ENCODE results near the gene GPC3. TPM values are rescaled to one million over a fixed set of nuclear protein-coding genes. Genes with fewer than 3 reads are reported as not detected.

Gene GPC3
- polyA plus RNA-seq, 3 donors, result not detected

DNA sequence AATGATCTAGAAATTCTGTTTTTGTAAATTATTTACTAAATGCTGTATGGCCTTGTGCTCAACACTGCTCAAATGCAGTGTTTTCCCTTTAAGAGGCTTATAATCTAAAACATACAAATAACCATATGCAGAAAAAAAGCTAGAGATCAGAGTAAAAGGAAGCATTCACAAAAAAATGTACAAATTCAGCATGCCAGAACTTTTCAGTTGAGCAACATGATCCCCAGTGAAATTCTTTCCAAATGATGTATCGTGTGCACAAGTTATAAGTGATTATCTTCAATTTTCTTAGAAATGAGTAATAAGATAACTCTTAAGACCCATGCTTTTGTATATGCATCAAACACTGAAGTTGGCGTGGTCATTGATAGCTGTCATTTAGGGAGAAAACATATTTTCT is 5.0 kb downstream of the GPC3 start:
- H2AFZ ChIP-seq (ENCODE audit: insufficient read depth, low read depth, low read length, poor library complexity, severe bottlenecking), result no peak overlapping the region
- intact Hi-C loops (cut with micrococcal nuclease), result no loop called here
- H3K4me1 Mint-ChIP-seq, result no peaks in the 10 kb centered on the region

DNA sequence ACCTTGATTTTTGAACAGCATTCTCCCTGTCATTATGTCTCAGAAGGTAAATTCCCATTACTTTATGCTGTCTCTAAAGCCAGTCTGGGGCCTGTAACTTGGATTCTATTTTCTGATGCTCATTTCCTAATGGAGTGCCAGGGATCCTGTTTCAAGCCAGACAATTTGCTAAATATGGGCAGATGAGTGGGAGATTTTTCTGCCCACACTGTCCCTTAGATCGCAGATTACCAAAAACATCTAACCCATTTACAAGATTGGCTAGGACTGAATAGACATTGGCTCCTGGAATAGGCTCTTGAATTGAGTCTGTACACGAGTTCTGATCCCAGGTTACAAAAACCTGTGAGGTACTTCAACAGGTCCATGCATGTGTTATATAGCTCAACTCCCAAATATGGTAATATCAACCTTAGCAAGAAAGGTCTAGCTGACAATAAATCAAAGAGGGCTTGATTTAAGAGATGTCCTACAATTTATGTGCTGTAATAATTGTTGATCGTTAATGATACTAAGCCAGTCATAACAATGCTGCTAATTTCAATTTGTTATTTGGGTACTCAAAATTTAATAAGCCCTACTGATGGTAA is 5.7 kb downstream of the GPC3 start:
- peaks cover 18 to 22% of the 10 kb centered on the region in 2 donors for H3K27me3 ChIP-seq (ENCODE audit: control insufficient read depth in 2 of 2, insufficient read depth in 2 of 2, low read length in 2 of 2)
- no peaks in the 10 kb centered on the region for H4K20me1 ChIP-seq (ENCODE audit: insufficient read depth, low read length)
- no peaks in the 10 kb centered on the region for H3K36me3 ChIP-seq (replicated peaks in 1 of 2; ENCODE audit: control insufficient read depth in 1 of 2, insufficient read depth in 2 of 2, low read length in 2 of 2)
- H3K4me3 Mint-ChIP-seq, result no peak overlapping the region
- no peaks in the 10 kb centered on the region for H3K79me2 ChIP-seq (ENCODE audit: insufficient read depth, low read length)
- H3K4me1 Mint-ChIP-seq, result no peaks in the 10 kb centered on the region
- H2AFZ ChIP-seq (ENCODE audit: insufficient read depth, low read depth, low read length, poor library complexity, severe bottlenecking), result no peak overlapping the region
- H3K4me2 ChIP-seq (replicated peaks; ENCODE audit: extremely low read depth, low read length, poor library complexity, severe bottlenecking), result no peak overlapping the region
- peaks cover 18 to 32% (median 24%) of the 10 kb centered on the region in 3 donors for H3K27me3 Mint-ChIP-seq (ENCODE audit: low read depth in 3 of 3)
- H3K27ac ChIP-seq (ENCODE audit: low read depth in 1 of 2, low read length in 2 of 2), result no peak overlapping the region
- H3K9me3 Mint-ChIP-seq, result peaks cover 0 to 6% (median 2%) of the 10 kb centered on the region in 7 donors
- no peak overlapping the region for H3K27ac Mint-ChIP-seq
- intact Hi-C loops (cut with micrococcal nuclease), result no loop called here
- H3K9me3 ChIP-seq (replicated peaks in 1 of 2; ENCODE audit: control insufficient read depth in 1 of 2, insufficient read depth in 1 of 2, low read length in 2 of 2), result peaks cover 0 to 14% of the 10 kb centered on the region in 2 donors
- no peaks in the 10 kb centered on the region for H3K4me1 ChIP-seq (ENCODE audit: control insufficient read depth in 1 of 2, insufficient read depth in 2 of 2, low read length in 2 of 2)
- H3K9ac ChIP-seq (ENCODE audit: insufficient read depth, low read length, poor library complexity, severe bottlenecking), result no peak overlapping the region
- DNase-seq, result no peak
- TF ChIP-seq, protein P1, sequence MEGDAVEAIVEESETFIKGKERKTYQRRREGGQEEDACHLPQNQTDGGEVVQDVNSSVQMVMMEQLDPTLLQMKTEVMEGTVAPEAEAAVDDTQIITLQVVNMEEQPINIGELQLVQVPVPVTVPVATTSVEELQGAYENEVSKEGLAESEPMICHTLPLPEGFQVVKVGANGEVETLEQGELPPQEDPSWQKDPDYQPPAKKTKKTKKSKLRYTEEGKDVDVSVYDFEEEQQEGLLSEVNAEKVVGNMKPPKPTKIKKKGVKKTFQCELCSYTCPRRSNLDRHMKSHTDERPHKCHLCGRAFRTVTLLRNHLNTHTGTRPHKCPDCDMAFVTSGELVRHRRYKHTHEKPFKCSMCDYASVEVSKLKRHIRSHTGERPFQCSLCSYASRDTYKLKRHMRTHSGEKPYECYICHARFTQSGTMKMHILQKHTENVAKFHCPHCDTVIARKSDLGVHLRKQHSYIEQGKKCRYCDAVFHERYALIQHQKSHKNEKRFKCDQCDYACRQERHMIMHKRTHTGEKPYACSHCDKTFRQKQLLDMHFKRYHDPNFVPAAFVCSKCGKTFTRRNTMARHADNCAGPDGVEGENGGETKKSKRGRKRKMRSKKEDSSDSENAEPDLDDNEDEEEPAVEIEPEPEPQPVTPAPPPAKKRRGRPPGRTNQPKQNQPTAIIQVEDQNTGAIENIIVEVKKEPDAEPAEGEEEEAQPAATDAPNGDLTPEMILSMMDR (IDR thresholded peaks at IDR 0.05), result no peak
- no peak overlapping the region for H3K4me3 ChIP-seq (replicated peaks in 1 of 3; ENCODE audit: low read depth in 2 of 3, low read length in 3 of 3)
- no CpG with 5 or more reads among the region's 3 CpGs for WGBS (ENCODE audit: insufficient coverage)
- H3K36me3 Mint-ChIP-seq, result no peaks in the 10 kb centered on the region

More for the DNA sequence above, 5.0 kb downstream of the GPC3 start:
- Mint-ChIP-seq H3K27ac (no peak overlapping the region), H3K36me3 (no peaks in the 10 kb centered on the region), H3K4me3 (no peak overlapping the region), H3K27me3 (ENCODE audit: low read depth in 3 of 3) (peaks cover 20 to 36% (median 28%) of the 10 kb centered on the region in 3 donors), H3K9me3 (peaks cover 0 to 12% (median 2%) of the 10 kb centered on the region in 7 donors)
- no peaks in the 10 kb centered on the region for H3K79me2 ChIP-seq (ENCODE audit: insufficient read depth, low read length)
- peaks cover 0 to 18% of the 10 kb centered on the region in 2 donors for H3K9me3 ChIP-seq (replicated peaks in 1 of 2; ENCODE audit: control insufficient read depth in 1 of 2, insufficient read depth in 1 of 2, low read length in 2 of 2)
- no peak overlapping the region for H3K27ac ChIP-seq (ENCODE audit: low read depth in 1 of 2, low read length in 2 of 2)
- peaks cover 18 to 28% of the 10 kb centered on the region in 2 donors for H3K27me3 ChIP-seq (ENCODE audit: control insufficient read depth in 2 of 2, insufficient read depth in 2 of 2, low read length in 2 of 2)
- DNase-seq, result no peak
- no peak overlapping the region for H3K9ac ChIP-seq (ENCODE audit: insufficient read depth, low read length, poor library complexity, severe bottlenecking)
- no CpG with 5 or more reads among the region's 2 CpGs for WGBS (ENCODE audit: insufficient coverage)
- H3K4me3 ChIP-seq (replicated peaks in 1 of 3; ENCODE audit: low read depth in 2 of 3, low read length in 3 of 3), result no peak overlapping the region
- H3K4me2 ChIP-seq (replicated peaks; ENCODE audit: extremely low read depth, low read length, poor library complexity, severe bottlenecking), result no peak overlapping the region
- H4K20me1 ChIP-seq (ENCODE audit: insufficient read depth, low read length), result no peaks in the 10 kb centered on the region
- TF ChIP-seq, protein P1 (IDR thresholded peaks at IDR 0.05), result no peak
- H3K4me1 ChIP-seq (ENCODE audit: control insufficient read depth in 1 of 2, insufficient read depth in 2 of 2, low read length in 2 of 2), result peaks cover 0 to 4% of the 10 kb centered on the region in 2 donors
- H3K36me3 ChIP-seq (replicated peaks in 1 of 2; ENCODE audit: control insufficient read depth in 1 of 2, insufficient read depth in 2 of 2, low read length in 2 of 2), result no peaks in the 10 kb centered on the region
